ENCODE results near the gene SFRP4.

The SFRP4 gene

GRCh38 chr7:37921876-37922275, 5.3 kb upstream of the SFRP4 start:
- no peaks in the 10 kb centered on the region for H3K36me3 ChIP-seq (ENCODE audit: control insufficient read depth, low read depth, low read length)
- peaks cover 4% of the 10 kb centered on the region for H3K4me1 ChIP-seq (ENCODE audit: control insufficient read depth, low read depth, low read length)
- H3K4me3 ChIP-seq (ENCODE audit: low read length) = peak overlapping the region; percentile 77
- no peak overlapping the region for H3K27ac ChIP-seq (ENCODE audit: low read length)
- H3K27me3 ChIP-seq (ENCODE audit: control insufficient read depth, insufficient read depth, low read length) = peaks cover 35% of the 10 kb centered on the region
- no peak overlapping the region for H3K9ac ChIP-seq (ENCODE audit: low read length)
- no peaks in the 10 kb centered on the region for H3K9me3 ChIP-seq (ENCODE audit: control insufficient read depth, low read depth, low read length)

DNA sequence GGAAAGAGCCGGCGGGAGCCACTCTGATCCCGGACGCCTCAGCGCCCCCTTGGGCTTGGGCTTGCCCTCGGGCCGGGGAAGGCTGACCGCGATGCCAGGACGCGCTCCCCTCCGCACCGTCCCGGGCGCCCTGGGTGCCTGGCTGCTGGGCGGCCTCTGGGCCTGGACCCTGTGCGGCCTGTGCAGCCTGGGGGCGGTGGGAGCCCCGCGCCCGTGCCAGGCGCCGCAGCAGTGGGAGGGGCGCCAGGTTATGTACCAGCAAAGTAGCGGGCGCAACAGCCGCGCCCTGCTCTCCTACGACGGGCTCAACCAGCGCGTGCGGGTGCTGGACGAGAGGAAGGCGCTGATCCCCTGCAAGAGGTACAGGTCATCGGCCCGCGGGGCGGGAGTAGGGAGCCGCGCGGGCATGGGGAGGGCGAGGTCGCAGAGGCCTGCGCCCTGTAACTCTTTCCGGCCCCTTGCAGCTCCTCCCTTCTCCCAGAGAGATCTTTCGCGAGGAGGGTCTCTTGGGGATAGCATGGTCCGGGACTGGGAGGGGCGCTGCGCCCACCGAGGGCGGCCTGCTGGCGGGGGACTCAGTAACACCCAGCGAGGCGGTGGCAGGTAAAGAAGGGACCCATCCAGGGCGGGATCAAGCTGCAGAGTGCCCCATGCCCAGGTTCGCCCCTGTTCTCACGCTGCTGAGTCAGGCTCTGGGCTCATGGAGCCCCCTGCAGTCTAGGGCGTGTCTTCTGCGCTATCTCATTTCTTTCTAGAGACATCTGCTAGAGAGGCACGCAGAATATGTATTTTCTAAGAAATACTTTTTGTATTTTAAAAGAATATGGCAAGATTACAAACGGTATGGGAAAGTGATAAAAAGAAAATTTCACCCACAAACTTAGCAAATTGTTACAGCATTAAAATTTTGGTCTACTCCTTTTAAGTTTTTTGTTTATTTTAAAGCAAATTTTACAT, 4.5 kb upstream of the SFRP4 start:
- H3K9me3 ChIP-seq (ENCODE audit: control insufficient read depth, low read depth, low read length) = no peaks in the 10 kb centered on the region
- H3K9ac ChIP-seq (ENCODE audit: low read length) = peak overlapping the region; percentile 66
- H3K27ac ChIP-seq (ENCODE audit: low read length) = no peak overlapping the region
- H3K36me3 ChIP-seq (ENCODE audit: control insufficient read depth, low read depth, low read length) = no peaks in the 10 kb centered on the region
- peaks cover 4% of the 10 kb centered on the region for H3K4me1 ChIP-seq (ENCODE audit: control insufficient read depth, low read depth, low read length)
- H3K27me3 ChIP-seq (ENCODE audit: control insufficient read depth, insufficient read depth, low read length) = peaks cover 43% of the 10 kb centered on the region
- H3K4me3 ChIP-seq (ENCODE audit: low read length) = peak overlapping the region; percentile 77

- Histone ChIP-seq H3K27me3 (ENCODE audit: control insufficient read depth, insufficient read depth, low read length) (peaks cover 50% of the 10 kb centered on the region), H3K9ac (ENCODE audit: low read length) (peak within 1 kb of the TSS; percentile 66), H3K36me3 (ENCODE audit: control insufficient read depth, low read depth, low read length) (no peaks in the 10 kb centered on the region), H3K4me3 (ENCODE audit: low read length) (peak within 1 kb of the TSS; percentile 77), H3K4me1 (ENCODE audit: control insufficient read depth, low read depth, low read length) (peaks cover 4% of the 10 kb centered on the region), H3K27ac (ENCODE audit: low read length) (no peak within 1 kb of the TSS), H3K9me3 (ENCODE audit: control insufficient read depth, low read depth, low read length) (no peaks in the 10 kb centered on the region)
Observed at GRCh38 chr7:37920305-37920848, 3.8 kb upstream of the SFRP4 start, which contains the start of gene EPDR1. TSS of gene EPDR1 (plus strand) at chr7:37920640. CDS start at chr7:37920940, 300 bp downstream.

DNA sequence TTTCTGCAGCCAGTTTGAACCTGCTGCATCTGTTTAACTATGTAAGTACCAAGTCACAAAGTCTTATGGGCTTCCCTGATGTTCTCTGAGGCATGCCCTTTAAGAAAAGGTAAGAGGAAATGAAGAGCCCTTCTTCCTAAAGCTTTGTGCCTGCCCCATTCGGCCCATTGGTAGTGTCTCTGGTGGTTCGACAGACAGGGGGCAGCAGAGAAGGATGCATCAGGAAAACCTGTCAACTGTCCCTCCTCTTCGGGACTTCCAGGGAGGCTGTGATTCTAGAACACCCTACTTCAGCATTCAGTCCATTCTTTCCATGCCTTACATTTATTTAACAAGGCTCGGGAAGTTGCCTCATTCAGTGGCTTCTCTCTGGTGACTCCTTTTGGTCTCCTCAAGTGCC, 1.9 kb upstream of the SFRP4 start:
- Histone ChIP-seq H3K9ac (ENCODE audit: low read length) (no peak overlapping the region), H3K4me1 (ENCODE audit: control insufficient read depth, low read depth, low read length) (peaks cover 4% of the 10 kb centered on the region), H3K4me3 (ENCODE audit: low read length) (no peak overlapping the region), H3K27me3 (ENCODE audit: control insufficient read depth, insufficient read depth, low read length) (peaks cover 68% of the 10 kb centered on the region), H3K9me3 (ENCODE audit: control insufficient read depth, low read depth, low read length) (no peaks in the 10 kb centered on the region), H3K36me3 (ENCODE audit: control insufficient read depth, low read depth, low read length) (no peaks in the 10 kb centered on the region), H3K27ac (ENCODE audit: low read length) (no peak overlapping the region)

DNA sequence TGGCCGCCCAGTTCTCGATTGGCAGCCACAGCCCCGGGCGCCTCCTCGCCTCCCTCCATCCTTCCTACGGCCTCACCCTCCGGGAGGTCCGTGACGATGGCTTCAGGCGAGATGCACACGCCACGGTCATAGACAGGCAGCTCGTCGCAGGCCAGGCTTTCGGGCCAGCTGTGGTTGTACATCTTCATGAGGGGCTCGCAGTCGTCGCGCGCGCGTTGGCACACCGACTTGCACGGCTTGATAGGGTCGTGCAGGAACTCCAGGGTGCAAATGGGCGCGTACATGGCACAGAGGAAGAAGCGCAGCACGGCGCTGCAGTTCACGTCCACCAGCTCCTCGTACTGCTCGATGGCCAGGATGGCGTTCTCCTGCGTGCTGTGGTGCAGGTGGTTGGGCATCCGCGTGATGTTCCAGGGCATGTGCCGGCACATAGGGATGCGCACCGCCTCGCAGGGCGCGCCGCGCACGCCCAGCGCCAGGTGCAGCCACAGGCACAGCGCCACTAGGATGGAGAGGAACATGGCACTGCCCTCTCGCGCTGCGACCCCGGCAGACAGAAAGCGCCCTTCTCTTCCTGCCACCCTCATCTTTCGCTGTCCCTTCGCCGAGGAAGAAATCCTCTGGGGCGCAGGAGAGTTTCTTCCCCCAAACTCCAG, 472 bp downstream of the SFRP4 start:
- H3K4me1 ChIP-seq (ENCODE audit: control insufficient read depth, low read depth, low read length) = peaks cover 4% of the 10 kb centered on the region
- peaks cover 68% of the 10 kb centered on the region for H3K27me3 ChIP-seq (ENCODE audit: control insufficient read depth, insufficient read depth, low read length)
- H3K4me3 ChIP-seq (ENCODE audit: low read length) = peak overlapping the region; percentile 66
- no peaks in the 10 kb centered on the region for H3K9me3 ChIP-seq (ENCODE audit: control insufficient read depth, low read depth, low read length)
- H3K36me3 ChIP-seq (ENCODE audit: control insufficient read depth, low read depth, low read length) = no peaks in the 10 kb centered on the region
- no peak overlapping the region for H3K27ac ChIP-seq (ENCODE audit: low read length)
- peak overlapping the region; percentile 13 for H3K9ac ChIP-seq (ENCODE audit: low read length)

DNA sequence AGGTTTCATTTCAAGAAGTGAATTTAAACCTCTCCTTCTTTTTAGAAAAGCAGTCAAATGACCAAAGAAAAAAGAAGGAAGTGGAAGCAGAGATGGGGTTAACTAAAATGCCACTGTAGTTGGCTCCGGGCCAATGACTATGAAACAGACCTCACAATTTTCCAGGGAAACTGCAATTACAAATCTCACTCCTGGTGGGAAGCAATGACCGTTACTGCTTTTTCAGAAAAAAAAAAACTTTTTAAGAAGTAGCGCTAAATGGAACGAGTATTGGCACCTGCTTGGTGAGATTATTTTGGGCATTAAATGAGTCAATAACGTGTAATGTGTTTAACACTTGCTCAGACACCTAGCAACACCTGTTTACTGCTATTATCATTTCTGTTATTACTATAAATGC, 1.2 kb downstream of the SFRP4 start:
- no peaks in the 10 kb centered on the region for H3K36me3 ChIP-seq (ENCODE audit: control insufficient read depth, low read depth, low read length)
- H3K27ac ChIP-seq (ENCODE audit: low read length) = no peak overlapping the region
- peaks cover 4% of the 10 kb centered on the region for H3K4me1 ChIP-seq (ENCODE audit: control insufficient read depth, low read depth, low read length)
- no peak overlapping the region for H3K9ac ChIP-seq (ENCODE audit: low read length)
- peaks cover 68% of the 10 kb centered on the region for H3K27me3 ChIP-seq (ENCODE audit: control insufficient read depth, insufficient read depth, low read length)
- H3K9me3 ChIP-seq (ENCODE audit: control insufficient read depth, low read depth, low read length) = no peaks in the 10 kb centered on the region
- no peak overlapping the region for H3K4me3 ChIP-seq (ENCODE audit: low read length)

- H3K27me3 ChIP-seq (ENCODE audit: control insufficient read depth, insufficient read depth, low read length) = peaks cover 41% of the 10 kb centered on the region
- no peaks in the 10 kb centered on the region for H3K36me3 ChIP-seq (ENCODE audit: control insufficient read depth, low read depth, low read length)
- H3K27ac ChIP-seq (ENCODE audit: low read length) = no peak overlapping the region
- H3K9ac ChIP-seq (ENCODE audit: low read length) = no peak overlapping the region
- peaks cover 4% of the 10 kb centered on the region for H3K4me1 ChIP-seq (ENCODE audit: control insufficient read depth, low read depth, low read length)
- H3K9me3 ChIP-seq (ENCODE audit: control insufficient read depth, low read depth, low read length) = no peaks in the 10 kb centered on the region
- no peak overlapping the region for H3K4me3 ChIP-seq (ENCODE audit: low read length)
Observed at GRCh38 chr7:37912756-37913155, 3.9 kb downstream of the SFRP4 start.

GRCh38 chr7:37908221-37908788, 8.3 kb downstream of the SFRP4 start:
- H3K4me3 ChIP-seq (ENCODE audit: low read length) = no peak overlapping the region
- H3K27me3 ChIP-seq (ENCODE audit: control insufficient read depth, insufficient read depth, low read length) = no peaks in the 10 kb centered on the region
- no peaks in the 10 kb centered on the region for H3K4me1 ChIP-seq (ENCODE audit: control insufficient read depth, low read depth, low read length)
- H3K9me3 ChIP-seq (ENCODE audit: control insufficient read depth, low read depth, low read length) = no peaks in the 10 kb centered on the region
- H3K9ac ChIP-seq (ENCODE audit: low read length) = no peak overlapping the region
- no peaks in the 10 kb centered on the region for H3K36me3 ChIP-seq (ENCODE audit: control insufficient read depth, low read depth, low read length)
- no peak overlapping the region for H3K27ac ChIP-seq (ENCODE audit: low read length)

DNA sequence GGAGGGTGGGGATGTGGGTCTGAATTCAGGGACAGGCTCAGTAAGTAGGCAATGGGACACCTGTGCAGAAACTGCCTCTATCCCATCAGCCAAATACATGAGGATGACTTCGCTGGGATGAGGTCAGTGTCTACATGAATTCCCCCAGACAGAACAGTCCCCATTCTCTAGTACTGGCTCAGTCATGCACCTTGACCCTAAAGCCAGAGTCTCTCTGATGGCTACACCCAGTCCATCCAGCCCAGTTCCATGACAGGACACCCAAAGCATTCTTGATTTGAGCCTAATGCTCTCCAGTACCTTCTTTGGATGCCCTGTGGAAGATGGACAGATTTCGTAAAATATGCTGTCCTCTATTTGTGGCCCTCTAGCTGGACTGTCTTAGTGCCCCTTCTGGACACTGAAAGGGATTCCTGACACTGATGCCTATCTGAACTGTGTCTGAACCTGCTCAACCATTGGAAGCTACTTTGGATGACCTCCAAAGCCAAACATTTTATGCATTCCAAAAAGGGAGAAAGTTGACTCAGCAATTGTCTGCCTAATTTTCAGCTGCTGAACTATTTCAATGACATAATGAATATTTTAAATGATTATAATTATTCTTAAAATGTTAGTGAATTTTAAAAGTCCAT, 14.6 kb downstream of the SFRP4 start:
- no peaks in the 10 kb centered on the region for H3K36me3 ChIP-seq (ENCODE audit: control insufficient read depth, low read depth, low read length)
- no peaks in the 10 kb centered on the region for H3K9me3 ChIP-seq (ENCODE audit: control insufficient read depth, low read depth, low read length)
- no peak overlapping the region for H3K4me3 ChIP-seq (ENCODE audit: low read length)
- H3K4me1 ChIP-seq (ENCODE audit: control insufficient read depth, low read depth, low read length) = no peaks in the 10 kb centered on the region
- no peak overlapping the region for H3K27ac ChIP-seq (ENCODE audit: low read length)
- H3K9ac ChIP-seq (ENCODE audit: low read length) = no peak overlapping the region
- H3K27me3 ChIP-seq (ENCODE audit: control insufficient read depth, insufficient read depth, low read length) = no peaks in the 10 kb centered on the region

DNA sequence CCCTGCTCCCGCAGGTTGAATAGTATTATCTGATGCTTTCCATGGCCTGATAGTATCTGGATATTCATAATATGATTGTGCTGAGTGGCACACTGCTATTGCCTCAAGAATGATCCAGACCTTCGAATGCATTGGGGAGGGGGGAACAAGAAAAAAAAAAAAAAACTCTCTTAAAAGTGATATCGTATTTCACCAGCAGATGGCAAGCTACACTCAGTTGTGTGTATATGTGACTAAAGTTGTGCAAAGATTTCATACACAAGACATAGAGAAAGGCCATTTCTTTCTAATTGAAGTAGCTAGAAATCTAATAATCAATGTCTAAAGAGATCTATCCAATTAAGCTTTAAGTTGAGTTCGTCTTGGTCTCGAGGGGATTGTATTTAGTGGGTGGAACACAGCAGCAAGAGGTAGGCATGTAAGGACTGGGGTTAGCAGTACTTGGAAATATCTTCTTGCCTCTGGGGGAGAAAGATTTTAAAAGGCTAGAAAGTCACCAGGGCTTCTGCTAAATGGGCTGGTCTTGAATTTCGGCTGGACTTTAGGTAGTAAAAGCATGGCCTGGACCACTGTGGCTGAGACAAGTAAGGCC, 15.3 kb downstream of the SFRP4 start:
- Histone ChIP-seq H3K27me3 (ENCODE audit: control insufficient read depth, insufficient read depth, low read length) (no peaks in the 10 kb centered on the region), H3K36me3 (ENCODE audit: control insufficient read depth, low read depth, low read length) (no peaks in the 10 kb centered on the region), H3K27ac (ENCODE audit: low read length) (no peak overlapping the region), H3K4me1 (ENCODE audit: control insufficient read depth, low read depth, low read length) (no peaks in the 10 kb centered on the region), H3K9me3 (ENCODE audit: control insufficient read depth, low read depth, low read length) (no peaks in the 10 kb centered on the region), H3K4me3 (ENCODE audit: low read length) (no peak overlapping the region), H3K9ac (ENCODE audit: low read length) (no peak overlapping the region)
